Ascending aorta (tissue), 2 donors: ENCODE data around the gene RDM1. TPM values are rescaled to one million over a fixed set of nuclear protein-coding genes. Genes with fewer than 3 reads are reported as not detected.
"Not testable (repeated sequence)": the region's sequence is repeated elsewhere in the genome, so short reads cannot be mapped to it uniquely, and the experiment has no call there.

Experiments
- DNase-seq, 2 donors: peaks; one replicate each; pipeline ENCODE4 v3.0.0-alpha.2; 2019; ENCODE audit warnings: low spot score in 2 of 2
- H3K27ac ChIP-seq, 2 donors: fragments of 200-600 bp; sonication (generic); one replicate each; pipeline ENCODE4 v1.5.1; 2016 to 2017; ENCODE audit warnings: mild to moderate bottlenecking in 1 of 2
- H3K27me3 ChIP-seq: fragments of 200-600 bp; sonication (generic); one replicate; pipeline ENCODE4 v1.5.1; 2017
- H3K36me3 ChIP-seq, 2 donors: fragments of 200-600 bp; sonication (generic); one replicate each; pipeline ENCODE4 v1.5.1; 2016
- H3K4me1 ChIP-seq, 2 donors: fragments of 200-600 bp; sonication (generic); one replicate each; pipeline ENCODE4 v1.5.1; 2016 to 2017; ENCODE audit warnings: mild to moderate bottlenecking in 1 of 2
- H3K4me3 ChIP-seq, 2 donors: fragments of 200-600 bp; sonication (generic); one replicate each; pipeline ENCODE4 v1.5.1; 2016 to 2017; ENCODE audit warnings: mild to moderate bottlenecking in 1 of 2
- H3K9me3 ChIP-seq, 2 donors: fragments of 200-600 bp; sonication (generic); one replicate each; pipeline ENCODE4 v1.5.1; 2016
- CTCF ChIP-seq, 3 experiments: fragments of 200-600 bp in 2 of 3; fragments of 450-650 bp in 1 of 3; sonication (generic) in 2 of 3; IDR thresholded peaks; one replicate each; pipeline ENCODE4 v1.5.1; 2016 to 2019; ENCODE audit warnings: antibody characterized with exemption in 3 of 3, mild to moderate bottlenecking in 1 of 3, moderate library complexity in 1 of 3
- intact Hi-C: fragments of 100-400 bp; cut with DNase I; formaldehyde crosslinking; loops from one replicate; pipeline ENCODE4 v1.15.1; 2023
- total RNA-seq: library from RNA; depleted of rRNA; stranded (reverse); fragments of >200 nt; gene quantifications from one replicate; pipeline ENCODE4 v1.1.0, GENCODE V29; 2016

Gene RDM1
- total RNA-seq, 1 donor from 2014 or later: not detected

DNA sequence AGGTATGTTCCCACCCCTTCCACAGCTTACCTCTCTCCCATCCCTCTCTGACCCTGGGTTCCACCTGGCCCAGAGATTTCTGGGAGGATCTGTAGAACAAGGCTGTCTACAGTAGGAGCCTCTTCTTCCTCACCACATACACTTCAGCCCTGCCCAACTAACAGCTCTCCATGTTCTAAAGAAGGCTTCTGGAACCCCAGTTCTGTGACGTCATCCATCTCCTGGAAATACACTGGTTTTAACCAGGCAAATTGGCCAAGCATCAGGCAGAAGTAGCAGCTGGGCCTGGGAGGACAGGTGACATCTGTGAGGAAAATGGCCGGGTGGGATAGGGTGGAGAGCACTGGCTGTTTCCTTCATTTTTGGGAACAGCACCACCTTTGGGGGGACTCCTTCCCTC is 13.0 kb upstream of the RDM1 start, which contains the start of gene LYZL6:
LYZL6 (minus strand) TSS at position 177 of the 400 bp plus-strand sequence. CDS start 4,357 bp downstream, outside the sequence.
- no peaks in the 10 kb centered on the region for H3K9me3 ChIP-seq
- H3K27ac ChIP-seq: no peak within 1 kb of the TSS
- DNase-seq: no peak
- intact Hi-C loops: no loop called here
- no peak within 1 kb of the TSS for H3K4me3 ChIP-seq
- H3K36me3 ChIP-seq: no peaks in the 10 kb centered on the region
- H3K27me3 ChIP-seq: no peaks in the 10 kb centered on the region
- H3K4me1 ChIP-seq: no peaks in the 10 kb centered on the region
- TF ChIP-seq CTCF (IDR thresholded peaks at IDR 0.05): no peak

DNA sequence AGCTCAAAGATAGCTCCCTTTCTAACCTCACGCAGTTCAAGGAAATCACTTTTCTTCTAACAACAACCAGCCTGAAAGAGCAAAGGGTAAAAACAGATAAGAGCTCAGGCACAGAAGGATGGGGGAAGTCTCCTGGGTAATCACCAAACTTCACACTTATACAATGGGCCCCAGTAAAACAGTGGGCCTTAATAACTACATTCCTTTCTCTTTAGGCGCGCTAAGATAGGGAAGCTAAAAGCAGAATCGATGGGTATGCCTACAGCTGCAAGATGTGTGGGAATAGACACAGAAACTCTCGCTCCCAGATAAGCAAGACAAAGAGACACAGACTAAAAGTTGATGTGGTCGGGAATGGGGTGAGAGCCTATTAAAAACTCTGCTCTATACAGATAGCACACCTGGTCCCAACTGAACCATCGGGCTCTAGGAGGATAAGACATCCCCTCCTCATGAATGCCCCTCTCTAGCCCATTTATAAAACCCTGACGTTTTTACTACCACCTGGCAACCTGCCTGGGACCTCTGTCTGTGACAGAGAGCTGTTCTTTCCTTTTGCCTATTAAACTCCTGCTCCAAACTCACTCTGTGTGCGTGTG is 12.1 kb upstream of the RDM1 start:
- no peaks in the 10 kb centered on the region for H3K9me3 ChIP-seq
- H3K27me3 ChIP-seq: no peaks in the 10 kb centered on the region
- no peak for TF ChIP-seq CTCF (IDR thresholded peaks at IDR 0.05)
- no peak overlapping the region for H3K27ac ChIP-seq
- H3K4me1 ChIP-seq: no peaks in the 10 kb centered on the region
- H3K36me3 ChIP-seq: no peaks in the 10 kb centered on the region
- no peak overlapping the region for H3K4me3 ChIP-seq
- no peak for DNase-seq
- intact Hi-C loops: no loop called here

DNA sequence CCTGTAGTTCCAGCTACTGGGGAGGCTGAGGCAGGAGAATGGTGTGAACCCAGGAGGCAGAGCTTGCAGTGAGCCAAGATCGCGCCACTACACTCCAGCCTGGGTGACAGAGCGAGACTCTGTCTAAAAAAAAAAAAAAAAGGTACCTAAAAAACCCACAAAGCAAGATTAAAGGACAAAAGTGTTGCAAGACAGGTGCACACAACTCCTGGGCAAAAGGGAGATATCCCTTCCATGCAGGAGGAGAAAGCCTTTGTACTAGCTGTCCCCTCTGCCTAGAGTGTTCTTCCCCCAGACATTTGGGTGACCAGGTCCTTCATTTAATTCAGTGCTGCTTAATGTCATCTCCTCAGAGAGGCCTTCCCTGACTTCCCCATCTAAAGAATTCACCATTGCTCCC is 7.9 kb upstream of the RDM1 start:
- H3K4me1 ChIP-seq, H3K27me3 ChIP-seq, H3K36me3 ChIP-seq, H3K27ac ChIP-seq, H3K9me3 ChIP-seq, DNase-seq, H3K4me3 ChIP-seq, intact Hi-C loops: not testable (repeated sequence)

DNA sequence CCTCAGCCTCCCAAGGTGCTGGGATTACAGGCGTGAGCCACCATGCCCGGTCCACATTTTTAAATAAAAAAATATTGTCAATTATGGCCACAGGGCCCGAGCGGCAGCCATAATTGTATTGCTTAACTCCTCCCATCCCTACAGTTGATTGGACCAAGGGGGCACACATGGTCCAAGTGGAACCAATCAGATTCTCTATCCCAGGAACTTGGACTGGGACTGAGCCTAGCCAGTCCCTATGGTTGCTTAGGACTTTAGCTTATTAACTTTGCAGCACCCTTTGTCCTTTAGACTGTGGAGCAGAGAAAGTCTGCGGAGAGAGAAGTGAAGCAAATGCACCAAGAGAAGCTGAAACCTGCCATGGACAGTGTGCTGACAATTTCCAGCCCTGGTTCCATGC is 5.5 kb upstream of the RDM1 start:
- no peak overlapping the region for H3K4me3 ChIP-seq
- no peaks in the 10 kb centered on the region for H3K9me3 ChIP-seq
- H3K4me1 ChIP-seq: peaks cover 0 to 3% of the 10 kb centered on the region in 2 donors
- H3K27me3 ChIP-seq: no peaks in the 10 kb centered on the region
- intact Hi-C loops: no loop called here
- H3K27ac ChIP-seq: no peak overlapping the region
- DNase-seq: no peak
- no peaks in the 10 kb centered on the region for H3K36me3 ChIP-seq
- no peak for TF ChIP-seq CTCF (IDR thresholded peaks at IDR 0.05)

GRCh38 chr17:35934760-35935159 is 4.2 kb upstream of the RDM1 start:
- Histone ChIP-seq H3K4me1 (peaks cover 0 to 8% of the 10 kb centered on the region in 2 donors), H3K27me3 (no peaks in the 10 kb centered on the region), H3K9me3 (no peaks in the 10 kb centered on the region), H3K27ac (no peak overlapping the region), H3K36me3 (no peaks in the 10 kb centered on the region), H3K4me3 (no peak overlapping the region)
- intact Hi-C loops: no loop called here
- no peak for DNase-seq
- no peak for TF ChIP-seq CTCF (IDR thresholded peaks at IDR 0.05)

DNA sequence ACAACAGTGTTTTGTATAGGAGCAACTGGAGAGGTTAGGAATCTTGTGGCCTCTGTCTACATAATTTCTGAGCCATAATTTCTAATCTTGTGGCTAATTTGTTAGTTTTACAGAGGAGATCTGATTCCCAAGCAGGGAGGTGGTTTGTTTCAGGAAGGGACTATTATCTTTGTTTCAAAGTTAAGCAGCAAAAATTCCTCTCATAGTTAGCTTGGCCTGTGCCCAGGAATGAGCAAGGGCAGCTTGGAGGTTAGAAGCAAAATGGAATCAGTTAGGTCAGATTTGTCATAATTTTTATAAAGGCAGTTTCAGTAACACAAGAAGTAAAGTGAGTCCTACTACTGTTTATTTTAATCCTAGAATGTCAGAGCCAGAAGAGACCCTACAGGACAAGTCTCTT is 2.0 kb upstream of the RDM1 start:
- Histone ChIP-seq H3K4me3 (no peak overlapping the region), H3K27me3 (no peaks in the 10 kb centered on the region), H3K36me3 (no peaks in the 10 kb centered on the region), H3K27ac (no peak overlapping the region), H3K4me1 (peaks cover 0 to 8% of the 10 kb centered on the region in 2 donors), H3K9me3 (no peaks in the 10 kb centered on the region)
- intact Hi-C loops: no loop called here
- TF ChIP-seq CTCF (IDR thresholded peaks at IDR 0.05): no peak
- DNase-seq: no peak
